ENCODE data around the gene MAP3K6. TPM values are rescaled to one million over a fixed set of nuclear protein-coding genes. Genes with fewer than 3 reads are reported as not detected.

The MAP3K6 gene
- total RNA-seq, 1 experiment from 2014 or later, result 25.1 TPM

- Histone ChIP-seq H3K36me3 (ENCODE audit: low read depth) (no peaks in the 10 kb centered on the region), H3K9me3 (ENCODE audit: insufficient read depth, low read depth) (no peaks in the 10 kb centered on the region), H3F3A (ENCODE audit: insufficient read depth, low read depth) (no peaks in the 10 kb centered on the region), H2AFZ (no peak overlapping the region), H4K20me1 (ENCODE audit: insufficient read depth) (no peaks in the 10 kb centered on the region), H3K9me2 (ENCODE audit: insufficient read depth) (no peaks in the 10 kb centered on the region), H3K4me2 (no peak overlapping the region), H3K4me1 (replicated peaks; ENCODE audit: insufficient read depth) (0 out of 2 replicates have a peak, but pooled peaks cover 4% of the 10 kb centered on the region), H3K27me3 (ENCODE audit: insufficient read depth, low read depth) (no peaks in the 10 kb centered on the region), H3K79me2 (ENCODE audit: low read depth) (no peaks in the 10 kb centered on the region), H3K27ac (no peak overlapping the region), H3K4me3 (no peak overlapping the region)
- POLR2A ChIA-PET (ENCODE audit: unreplicated experiment), result no interaction called here
- no peak for TF ChIP-seq CTCF (conservative IDR thresholded peaks at IDR 0.05)
- TF ChIP-seq EZH2 (IDR thresholded peaks at IDR 0.05; ENCODE audit: low read depth), result no peak
- intact Hi-C loops (cut with micrococcal nuclease; ENCODE audit: unreplicated experiment), result no loop called here
- no TSS peak for BruUV-seq (replicated peaks)
- CTCF ChIA-PET, result interaction anchor here (0.7 to 0.8 kb wide), 2 partner anchors 13 to 221 kb away, joined by 3 read pairs; partner anchors contain the start of gene MAP3K6
- DNase-seq, result no peak
These were observed 13.1 kb downstream of the MAP3K6 start for GRCh38 chr1:27353629-27354028.

GRCh38 chr1:27353166-27353565, 13.6 kb downstream of the MAP3K6 start:
- Histone ChIP-seq H3K36me3 (ENCODE audit: low read depth) (no peaks in the 10 kb centered on the region), H3K79me2 (ENCODE audit: low read depth) (no peaks in the 10 kb centered on the region), H3K27ac (no peak overlapping the region), H3F3A (ENCODE audit: insufficient read depth, low read depth) (no peaks in the 10 kb centered on the region), H3K9me2 (ENCODE audit: insufficient read depth) (no peaks in the 10 kb centered on the region), H3K4me1 (replicated peaks; ENCODE audit: insufficient read depth) (0 out of 2 replicates have a peak, but pooled peaks cover 4% of the 10 kb centered on the region), H3K4me2 (no peak overlapping the region), H3K9me3 (ENCODE audit: insufficient read depth, low read depth) (no peaks in the 10 kb centered on the region), H3K27me3 (ENCODE audit: insufficient read depth, low read depth) (no peaks in the 10 kb centered on the region), H2AFZ (no peak overlapping the region), H3K4me3 (no peak overlapping the region), H4K20me1 (ENCODE audit: insufficient read depth) (no peaks in the 10 kb centered on the region)
- intact Hi-C loops (cut with micrococcal nuclease; ENCODE audit: unreplicated experiment), result no loop called here
- ChIA-PET CTCF (no interaction called here), POLR2A (ENCODE audit: unreplicated experiment) (no interaction called here)
- no peak for TF ChIP-seq EZH2 (IDR thresholded peaks at IDR 0.05; ENCODE audit: low read depth)
- no peak for TF ChIP-seq CTCF (conservative IDR thresholded peaks at IDR 0.05)
- no peak for DNase-seq
- TSS peak; percentile 9 for BruUV-seq (replicated peaks)

- Histone ChIP-seq H3K9me2 (ENCODE audit: insufficient read depth) (no peaks in the 10 kb centered on the region), H3K4me3 (no peak overlapping the region), H2AFZ (no peak overlapping the region), H4K20me1 (ENCODE audit: insufficient read depth) (no peaks in the 10 kb centered on the region), H3F3A (ENCODE audit: insufficient read depth, low read depth) (no peaks in the 10 kb centered on the region), H3K9me3 (ENCODE audit: insufficient read depth, low read depth) (no peaks in the 10 kb centered on the region), H3K79me2 (ENCODE audit: low read depth) (no peaks in the 10 kb centered on the region), H3K27ac (no peak overlapping the region), H3K36me3 (ENCODE audit: low read depth) (no peaks in the 10 kb centered on the region), H3K4me1 (replicated peaks; ENCODE audit: insufficient read depth) (0 out of 2 replicates have a peak, but pooled peaks cover 4% of the 10 kb centered on the region), H3K27me3 (ENCODE audit: insufficient read depth, low read depth) (no peaks in the 10 kb centered on the region), H3K4me2 (no peak overlapping the region)
- TF ChIP-seq EZH2 (IDR thresholded peaks at IDR 0.05; ENCODE audit: low read depth), result no peak
- no peak for TF ChIP-seq CTCF (conservative IDR thresholded peaks at IDR 0.05)
- POLR2A ChIA-PET (ENCODE audit: unreplicated experiment), result no interaction called here
- BruUV-seq (replicated peaks), result no TSS peak
- CTCF ChIA-PET, result interaction anchor here (0.6 to 0.7 kb wide), 2 partner anchors 40 to 343 kb away, joined by 3 to 11 read pairs; no protein-coding TSS in a partner anchor
- no peak for DNase-seq
- intact Hi-C loops (cut with micrococcal nuclease; ENCODE audit: unreplicated experiment), result no loop called here
These were observed 15.1 kb downstream of the MAP3K6 start for GRCh38 chr1:27351541-27352107.

All from PC-9 (cell line).